Mesendoderm (in vitro differentiated cells): Measurements from ENCODE around the gene NHSL1.

ENCODE experiments used
- DNase-seq: peaks from one replicate; pipeline ENCODE4 v3.0.0; 2013
- H2AK5ac ChIP-seq: 2 replicates; pipeline ENCODE4 v1.6.1; 2013; ENCODE audit warnings: low read length, inconsistent platforms
- H2BK120ac ChIP-seq: 2 replicates; pipeline ENCODE4 v1.6.1; 2013; ENCODE audit warnings: low read depth, mild to moderate bottlenecking, low read length, moderate library complexity, mixed read lengths
- H2BK15ac ChIP-seq: replicated peaks from 2 replicates; pipeline ENCODE4 v1.6.1; 2013; ENCODE audit warnings: low read depth, mild to moderate bottlenecking, moderate library complexity
- H2BK5ac ChIP-seq: 2 replicates; pipeline ENCODE4 v1.6.1; 2013; ENCODE audit warnings: low read length, inconsistent platforms
- H3K18ac ChIP-seq: 2 replicates; pipeline ENCODE4 v1.6.1; 2013; ENCODE audit warnings: mild to moderate bottlenecking, low read length, mixed read lengths
- H3K23ac ChIP-seq: one replicate; pipeline ENCODE4 v1.6.1; 2013; ENCODE audit warnings: low read length
- H3K27ac ChIP-seq: 2 replicates; pipeline ENCODE4 v1.5.1; 2013; ENCODE audit warnings: low read depth, mild to moderate bottlenecking, inconsistent platforms, low read length, moderate library complexity
- H3K27me3 ChIP-seq: 2 replicates; pipeline ENCODE4 v1.6.1; 2013; ENCODE audit warnings: low read length, control low read depth, mild to moderate bottlenecking, inconsistent platforms; ENCODE audit not compliant: insufficient read depth, poor library complexity
- H3K36me3 ChIP-seq: 2 replicates; pipeline ENCODE4 v1.6.1; 2013; ENCODE audit warnings: low read length, inconsistent platforms; ENCODE audit not compliant: control insufficient read depth, insufficient read depth
- H3K4ac ChIP-seq: one replicate; pipeline ENCODE4 v1.6.1; 2013; ENCODE audit warnings: low read depth, mild to moderate bottlenecking, low read length, moderate library complexity
- H3K4me1 ChIP-seq: 2 replicates; pipeline ENCODE4 v1.6.1; 2013; ENCODE audit warnings: low read depth, low read length, inconsistent platforms; ENCODE audit not compliant: control insufficient read depth
- H3K4me2 ChIP-seq: 2 replicates; pipeline ENCODE4 v1.6.1; 2013; ENCODE audit warnings: low read length
- H3K4me3 ChIP-seq: 2 replicates; pipeline ENCODE4 v1.5.1; 2013; ENCODE audit warnings: mild to moderate bottlenecking, low read length
- H3K56ac ChIP-seq: one replicate; pipeline ENCODE4 v1.6.1; 2013; ENCODE audit warnings: low read length
- H3K79me1 ChIP-seq: 2 replicates; pipeline ENCODE4 v1.6.1; 2013; ENCODE audit warnings: low read length, inconsistent platforms
- H3K79me2 ChIP-seq: 2 replicates; pipeline ENCODE4 v1.6.1; 2013; ENCODE audit warnings: mild to moderate bottlenecking, low read length; ENCODE audit not compliant: control insufficient read depth, insufficient read depth
- H3K9ac ChIP-seq: 2 replicates; pipeline ENCODE4 v1.6.1; 2013; ENCODE audit warnings: low read length, inconsistent platforms
- H4K5ac ChIP-seq: one replicate; pipeline ENCODE4 v1.6.1; 2013; ENCODE audit warnings: low read length
- H4K8ac ChIP-seq: one replicate; pipeline ENCODE4 v1.6.1; 2013; ENCODE audit warnings: low read depth, mild to moderate bottlenecking, control low read depth, low read length, moderate library complexity
- WGBS: extraction: QIAGEN DNeasy Blood & Tissue Kit; methylation state at CpG from one replicate; pipeline ENCODE4 v1.1.7; 2013; ENCODE audit warnings: low lambda C conversion rate, missing lambda C conversion rate; ENCODE audit not compliant: insufficient coverage; ENCODE audit errors: extremely low coverage; 5-methylcytosine and 5-hydroxymethylcytosine counted together

NHSL1 gene

DNA sequence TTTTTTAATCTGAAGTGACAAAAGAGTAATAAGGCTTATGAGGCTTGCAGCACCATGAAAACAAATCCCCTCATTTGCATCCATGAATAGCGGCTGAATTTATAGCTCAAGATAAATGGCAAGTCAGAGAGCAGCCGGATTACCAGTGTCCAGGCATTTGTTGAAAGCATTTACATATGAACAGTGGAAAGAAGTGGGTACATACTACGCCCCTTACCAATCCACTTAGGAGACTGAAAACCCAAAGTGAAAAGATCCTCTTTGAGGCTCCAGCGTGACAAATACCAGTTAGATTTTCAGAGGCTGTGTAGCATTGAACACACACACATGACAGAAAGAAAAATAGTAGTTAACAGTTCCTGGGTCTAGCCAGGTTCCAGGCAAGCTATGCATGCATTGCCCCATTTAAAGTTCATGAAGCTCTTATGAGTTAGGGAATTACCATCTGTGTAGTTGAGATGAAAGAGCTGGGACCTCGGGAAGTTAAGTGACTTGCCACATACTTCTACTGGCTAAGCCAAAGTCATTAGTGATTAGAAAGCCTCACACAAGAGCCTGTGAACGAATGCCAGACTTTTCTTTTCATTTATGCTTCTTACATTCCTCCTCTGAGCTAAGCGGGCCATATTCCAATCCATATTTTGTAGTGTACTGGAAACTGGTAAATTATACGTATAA lies 28.3 kb upstream of the NHSL1 start:
- H2BK5ac ChIP-seq, result no peak overlapping the region
- no peak overlapping the region for H2AK5ac ChIP-seq
- H2BK120ac ChIP-seq, result no peak overlapping the region
- H2BK15ac ChIP-seq, result no peak overlapping the region
- no peak overlapping the region for H3K4me3 ChIP-seq
- no peak overlapping the region for H4K8ac ChIP-seq
- peaks cover 9% of the 10 kb centered on the region for H3K79me2 ChIP-seq
- no peak overlapping the region for H3K4ac ChIP-seq
- H3K36me3 ChIP-seq, result no peaks in the 10 kb centered on the region
- peak overlapping the region; percentile 22 for H3K56ac ChIP-seq
- H3K4me2 ChIP-seq, result no peak overlapping the region
- peak overlapping the region; percentile 30 for H3K9ac ChIP-seq
- peaks cover 10% of the 10 kb centered on the region for H3K4me1 ChIP-seq
- no peak overlapping the region for H3K23ac ChIP-seq
- H3K27me3 ChIP-seq, result no peaks in the 10 kb centered on the region
- WGBS, result no CpG with 5 or more reads among the region's 8 CpGs
- H4K5ac ChIP-seq, result no peak overlapping the region
- DNase-seq, result peak; percentile 77
- H3K27ac ChIP-seq, result no peak overlapping the region
- H3K18ac ChIP-seq, result peak overlapping the region; percentile 60
- peaks cover 9% of the 10 kb centered on the region for H3K79me1 ChIP-seq

DNA sequence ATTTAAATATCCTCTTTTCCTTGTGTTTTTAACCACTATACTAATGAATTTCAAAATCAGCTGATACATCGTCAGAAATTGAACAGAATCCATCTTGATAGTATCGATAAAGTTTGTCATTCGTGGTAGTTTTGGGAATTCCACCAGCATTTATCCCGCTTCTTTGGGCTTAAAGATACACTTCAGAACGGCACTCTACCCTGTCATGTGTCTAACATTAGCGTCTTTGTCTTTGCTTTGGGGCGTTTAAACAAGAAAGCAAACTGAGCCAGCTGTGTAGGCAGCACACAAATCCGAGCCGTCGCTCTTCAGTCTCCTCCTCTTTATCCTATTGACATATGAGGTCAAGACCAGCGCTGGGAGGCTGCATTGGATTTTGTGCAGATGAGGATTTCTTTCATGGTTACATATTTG lies 27.5 kb upstream of the NHSL1 start:
- no peak overlapping the region for H3K4me2 ChIP-seq
- H3K27me3 ChIP-seq, result no peaks in the 10 kb centered on the region
- H3K79me1 ChIP-seq, result peaks cover 6% of the 10 kb centered on the region
- no peak overlapping the region for H3K27ac ChIP-seq
- H3K56ac ChIP-seq, result no peak overlapping the region
- no peak overlapping the region for H2BK15ac ChIP-seq
- no peak overlapping the region for H3K23ac ChIP-seq
- no peak overlapping the region for H2BK5ac ChIP-seq
- peaks cover 10% of the 10 kb centered on the region for H3K79me2 ChIP-seq
- H3K18ac ChIP-seq, result no peak overlapping the region
- H3K4me3 ChIP-seq, result no peak overlapping the region
- no peaks in the 10 kb centered on the region for H3K36me3 ChIP-seq
- H2BK120ac ChIP-seq, result no peak overlapping the region
- DNase-seq, result no peak
- H2AK5ac ChIP-seq, result no peak overlapping the region
- no CpG with 5 or more reads among the region's 11 CpGs for WGBS
- H3K4me1 ChIP-seq, result peaks cover 10% of the 10 kb centered on the region
- H4K5ac ChIP-seq, result no peak overlapping the region
- H4K8ac ChIP-seq, result no peak overlapping the region
- no peak overlapping the region for H3K4ac ChIP-seq
- no peak overlapping the region for H3K9ac ChIP-seq

DNA sequence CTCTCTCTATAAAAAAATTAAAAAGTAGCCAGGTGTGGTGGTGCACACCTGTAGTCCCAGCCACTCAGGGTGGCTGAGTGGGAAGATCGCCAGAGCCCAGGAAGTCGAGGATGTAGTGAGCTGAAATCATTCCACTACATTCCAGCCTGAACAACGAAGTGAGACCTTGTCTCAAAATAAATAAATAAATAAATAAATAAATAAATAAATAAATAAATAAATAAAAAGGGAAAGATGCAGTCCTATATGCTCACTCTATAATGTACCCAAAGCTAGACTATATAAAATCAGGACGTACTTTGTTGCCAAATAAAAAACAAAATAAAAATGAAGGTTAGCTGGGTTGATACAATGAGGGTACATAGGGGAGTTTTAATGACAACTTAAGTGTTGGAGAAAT lies 26.1 kb upstream of the NHSL1 start:
- no peak overlapping the region for H2BK120ac ChIP-seq
- peaks cover 9% of the 10 kb centered on the region for H3K79me2 ChIP-seq
- no peak overlapping the region for H4K8ac ChIP-seq
- H4K5ac ChIP-seq, result no peak overlapping the region
- H3K56ac ChIP-seq, result no peak overlapping the region
- no peak overlapping the region for H3K4me2 ChIP-seq
- H2BK5ac ChIP-seq, result no peak overlapping the region
- no peak overlapping the region for H3K4ac ChIP-seq
- no peaks in the 10 kb centered on the region for H3K27me3 ChIP-seq
- peaks cover 6% of the 10 kb centered on the region for H3K79me1 ChIP-seq
- H3K4me3 ChIP-seq, result no peak overlapping the region
- no peak overlapping the region for H3K27ac ChIP-seq
- H3K18ac ChIP-seq, result no peak overlapping the region
- no peak overlapping the region for H3K23ac ChIP-seq
- DNase-seq, result no peak
- WGBS, result no CpG with 5 or more reads among the region's 4 CpGs
- H3K36me3 ChIP-seq, result no peaks in the 10 kb centered on the region
- peaks cover 10% of the 10 kb centered on the region for H3K4me1 ChIP-seq
- no peak overlapping the region for H3K9ac ChIP-seq
- H2BK15ac ChIP-seq, result no peak overlapping the region
- H2AK5ac ChIP-seq, result no peak overlapping the region

DNA sequence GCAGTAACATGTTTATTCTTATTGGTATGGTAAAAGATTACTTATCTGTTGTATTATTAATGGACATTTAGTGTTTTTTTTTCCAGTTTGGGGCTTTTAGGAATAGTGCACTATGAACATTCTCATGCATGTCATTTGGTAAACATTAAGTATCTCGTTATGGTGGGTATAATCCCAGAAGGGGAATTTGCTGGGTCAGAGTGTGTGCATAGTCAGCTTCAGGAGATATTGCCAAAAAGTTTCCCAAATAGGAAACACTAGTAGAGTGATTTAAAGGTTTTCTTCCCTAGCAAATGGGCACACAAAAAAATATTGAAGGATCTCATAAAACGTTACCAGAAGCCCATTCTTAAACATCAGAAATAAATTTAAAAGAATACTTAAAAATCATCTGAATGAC lies 25.2 kb upstream of the NHSL1 start:
- Histone ChIP-seq H2BK15ac (no peak overlapping the region), H3K9ac (no peak overlapping the region), H2BK5ac (no peak overlapping the region), H3K79me1 (peaks cover 6% of the 10 kb centered on the region), H3K79me2 (peaks cover 9% of the 10 kb centered on the region), H3K4me3 (no peak overlapping the region), H4K5ac (no peak overlapping the region), H3K4me2 (no peak overlapping the region), H2AK5ac (no peak overlapping the region), H4K8ac (no peak overlapping the region), H3K4ac (no peak overlapping the region), H3K18ac (no peak overlapping the region), H3K27me3 (no peaks in the 10 kb centered on the region), H3K4me1 (peaks cover 10% of the 10 kb centered on the region), H3K36me3 (no peaks in the 10 kb centered on the region), H3K27ac (no peak overlapping the region), H2BK120ac (no peak overlapping the region), H3K23ac (no peak overlapping the region), H3K56ac (no peak overlapping the region)
- no CpG with 5 or more reads among the region's 2 CpGs for WGBS
- DNase-seq, result no peak

DNA sequence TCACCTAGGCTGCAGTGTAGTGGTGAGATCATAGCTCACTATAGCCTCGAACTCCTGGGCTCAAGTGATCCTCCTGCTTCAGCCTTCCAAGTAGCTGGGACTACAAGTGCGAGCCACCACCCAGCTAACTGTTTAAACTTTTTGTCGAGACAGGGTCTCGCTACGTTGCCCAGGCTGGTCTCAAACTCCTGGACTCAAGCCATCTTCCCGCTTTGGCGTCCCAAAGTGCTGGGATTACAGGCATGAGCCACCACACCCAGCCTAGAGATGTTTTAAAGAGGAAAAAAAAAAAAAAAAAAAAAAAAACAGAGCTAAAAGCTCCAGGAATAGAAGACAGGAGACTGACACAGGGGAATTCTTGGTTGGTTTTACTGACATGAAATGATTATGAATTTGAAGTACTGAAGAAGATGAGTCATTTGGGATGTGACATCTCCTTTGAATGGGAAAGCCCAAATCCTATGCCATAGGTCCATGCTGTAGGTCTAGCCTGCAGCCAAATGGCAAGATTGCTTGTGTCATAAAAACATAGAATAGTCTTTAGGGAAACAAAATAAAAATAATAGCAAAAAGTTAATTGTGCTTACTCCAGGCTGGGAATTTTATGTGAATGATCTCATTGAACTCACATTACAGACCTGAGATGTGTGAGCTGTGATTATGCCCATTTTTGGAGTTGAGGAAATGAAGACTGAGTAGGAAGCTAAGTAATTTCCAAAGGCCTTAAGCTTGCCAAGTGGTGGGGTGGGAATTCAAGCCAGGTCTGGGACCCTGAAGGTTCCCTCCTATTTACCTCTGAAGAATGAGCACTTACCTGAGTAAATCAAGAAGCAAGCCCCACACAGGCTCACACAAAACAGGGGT lies 24.3 kb upstream of the NHSL1 start:
- no peak for DNase-seq
- H3K56ac ChIP-seq, result no peak overlapping the region
- H2BK5ac ChIP-seq, result no peak overlapping the region
- no peak overlapping the region for H2AK5ac ChIP-seq
- H3K4me2 ChIP-seq, result no peak overlapping the region
- no peak overlapping the region for H3K27ac ChIP-seq
- H3K79me1 ChIP-seq, result peaks cover 5% of the 10 kb centered on the region
- no peak overlapping the region for H3K23ac ChIP-seq
- H3K36me3 ChIP-seq, result no peaks in the 10 kb centered on the region
- H3K18ac ChIP-seq, result peak overlapping the region; percentile 72
- no peak overlapping the region for H3K4me3 ChIP-seq
- no peak overlapping the region for H4K8ac ChIP-seq
- no peak overlapping the region for H4K5ac ChIP-seq
- H2BK120ac ChIP-seq, result no peak overlapping the region
- H3K27me3 ChIP-seq, result no peaks in the 10 kb centered on the region
- no peak overlapping the region for H3K4ac ChIP-seq
- H3K4me1 ChIP-seq, result peaks cover 10% of the 10 kb centered on the region
- peaks cover 9% of the 10 kb centered on the region for H3K79me2 ChIP-seq
- H2BK15ac ChIP-seq, result no peak overlapping the region
- no CpG with 5 or more reads among the region's 7 CpGs for WGBS
- no peak overlapping the region for H3K9ac ChIP-seq
